CD4-positive, alpha-beta T cell treated with Interleukin-6 at 100 ng/mL for 8 hours (primary cell): ENCODE measurements around the gene LTO1.
"Not testable (repeated sequence)": the region's sequence is repeated elsewhere in the genome, so short reads cannot be mapped to it uniquely, and the experiment has no call there.

Experiments
- DNase-seq: peaks from one replicate; pipeline ENCODE4 v3.0.0-alpha.2; 2020; ENCODE audit warnings: mixed read lengths, low spot score

The LTO1 gene

GRCh38 chr11:69632900-69633299 is 42.3 kb downstream of the LTO1 start:
- no peak for DNase-seq

DNA sequence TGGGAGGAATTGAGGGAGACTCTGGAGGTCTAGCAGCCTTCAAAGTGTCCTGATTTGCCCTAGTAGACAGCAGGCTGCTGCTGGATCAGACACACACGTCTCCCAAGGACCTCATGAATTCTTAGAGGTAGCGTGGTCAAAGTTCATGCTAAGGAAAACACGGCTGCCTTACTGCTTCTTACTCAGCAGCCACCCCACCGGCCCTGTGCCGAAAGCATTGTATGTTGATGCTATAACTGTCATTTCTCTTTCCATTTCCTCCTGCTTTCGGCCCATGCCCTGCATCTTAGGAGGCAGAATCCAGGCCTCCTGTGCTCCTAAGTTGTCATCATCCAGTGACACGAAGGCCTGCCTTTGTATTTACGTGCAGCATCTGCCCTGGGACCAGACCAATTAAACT is 44.7 kb downstream of the LTO1 start:
- DNase-seq = no peak

DNA sequence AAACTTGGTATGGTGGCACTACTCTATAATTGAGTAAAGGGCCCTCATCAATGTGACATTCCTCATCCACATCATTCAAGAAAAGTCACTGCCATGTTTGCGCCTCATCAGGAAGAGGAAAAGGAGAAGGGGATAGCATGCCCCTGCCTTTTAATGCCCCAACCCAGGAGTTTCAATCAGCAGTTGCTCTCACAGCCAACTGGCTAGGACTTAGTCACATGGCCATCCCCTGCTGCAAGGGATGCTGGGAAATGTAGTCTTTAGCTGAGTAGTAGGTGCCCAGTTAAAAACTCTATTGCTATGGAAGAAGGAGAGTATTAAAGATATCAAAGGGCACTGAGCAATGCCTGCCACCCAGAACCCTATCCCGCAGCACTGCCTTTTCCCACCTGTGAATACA is 45.1 kb downstream of the LTO1 start:
- DNase-seq = no peak

DNA sequence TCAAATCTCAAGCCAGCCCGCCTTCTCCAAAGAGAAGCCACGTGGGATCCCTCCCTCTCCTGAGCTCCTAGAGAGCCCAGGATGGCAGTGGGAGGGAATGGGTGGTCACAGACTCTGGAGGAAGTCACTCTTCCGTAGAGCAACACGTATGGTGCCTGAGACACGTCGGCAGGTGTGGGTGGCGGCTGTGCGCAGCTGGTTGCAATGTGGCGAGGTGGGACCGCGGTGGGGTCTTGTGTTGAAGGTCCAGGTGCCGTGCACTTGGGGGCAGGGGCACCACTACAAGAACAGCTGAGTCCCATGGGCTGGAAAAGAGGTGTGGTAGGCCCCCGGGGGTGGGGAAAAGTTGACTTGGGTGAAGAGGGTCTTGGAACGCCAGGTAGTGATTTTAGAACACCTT is 47.6 kb downstream of the LTO1 start:
- no peak for DNase-seq

DNA sequence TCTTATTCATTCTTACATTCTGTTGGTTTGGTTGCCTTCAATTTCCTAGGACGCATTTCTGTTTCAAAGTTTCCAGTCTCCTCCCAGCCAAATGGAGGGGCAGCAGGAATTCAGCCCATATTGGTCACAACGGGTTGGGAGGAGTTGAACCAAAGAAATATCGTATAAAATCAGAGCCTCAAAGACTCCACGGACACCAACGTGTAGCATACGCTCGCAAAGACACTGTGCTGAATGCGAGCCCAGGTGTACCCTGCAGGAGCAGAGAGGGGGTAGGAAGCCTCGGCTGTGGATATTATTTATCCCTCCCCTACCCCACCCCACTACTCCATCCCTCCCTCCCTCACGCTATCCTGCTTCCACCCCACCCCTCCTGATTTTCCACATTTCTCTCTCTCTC is 49.7 kb downstream of the LTO1 start:
- DNase-seq = no peak

GRCh38 chr11:69624293-69624692 is 50.9 kb downstream of the LTO1 start:
- no peak for DNase-seq

DNA sequence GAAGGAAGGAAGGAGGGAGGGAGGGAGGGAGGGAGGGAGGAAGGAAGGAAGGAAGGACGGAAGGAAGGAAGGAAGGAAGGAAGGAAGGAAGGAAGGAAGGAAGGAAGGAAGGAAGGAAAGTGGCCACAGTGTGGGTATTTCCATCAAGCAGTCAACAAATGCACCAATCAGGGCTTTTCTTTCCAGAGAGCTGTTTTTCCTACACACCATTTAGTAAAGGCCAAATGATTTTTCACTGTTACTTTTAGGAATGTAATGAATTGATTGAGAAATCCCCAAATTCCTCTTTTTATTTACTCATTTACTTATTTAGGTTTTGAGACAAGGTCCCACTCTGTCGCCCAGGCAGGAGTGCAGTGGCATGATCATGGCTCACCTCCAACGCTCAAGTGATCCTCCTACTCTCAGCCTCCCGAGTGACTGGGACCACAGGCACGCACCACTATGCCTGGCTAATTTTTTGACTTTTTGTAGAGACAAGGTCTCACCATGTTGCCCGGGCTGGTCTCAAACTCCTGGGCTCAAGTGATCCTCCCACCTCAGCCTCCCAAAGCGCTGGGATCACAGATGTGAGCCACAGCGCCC is 53.0 kb downstream of the LTO1 start:
- DNase-seq = not testable (repeated sequence)

- no peak for DNase-seq
Measured at GRCh38 chr11:69620683-69621290, 54.4 kb downstream of the LTO1 start.

DNA sequence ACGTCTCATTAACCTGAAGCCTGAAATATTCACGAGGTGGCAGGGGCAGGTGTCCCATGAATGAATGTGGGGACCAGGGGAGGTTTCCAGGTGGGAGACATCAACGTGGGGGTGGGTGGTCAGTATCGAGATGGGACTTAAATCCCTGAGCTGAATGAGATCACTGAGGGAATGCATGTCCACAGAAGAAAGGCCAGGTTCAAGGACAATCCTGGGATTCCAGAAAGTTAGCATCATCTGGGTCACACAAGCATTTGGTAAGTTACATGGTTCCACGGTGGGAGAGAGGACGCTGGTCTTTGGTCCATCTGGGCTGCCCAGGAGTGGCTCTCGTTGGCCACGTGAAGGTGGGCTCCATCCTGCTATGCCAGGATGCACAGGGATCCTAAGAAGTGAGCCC is 56.9 kb downstream of the LTO1 start:
- DNase-seq = no peak

DNA sequence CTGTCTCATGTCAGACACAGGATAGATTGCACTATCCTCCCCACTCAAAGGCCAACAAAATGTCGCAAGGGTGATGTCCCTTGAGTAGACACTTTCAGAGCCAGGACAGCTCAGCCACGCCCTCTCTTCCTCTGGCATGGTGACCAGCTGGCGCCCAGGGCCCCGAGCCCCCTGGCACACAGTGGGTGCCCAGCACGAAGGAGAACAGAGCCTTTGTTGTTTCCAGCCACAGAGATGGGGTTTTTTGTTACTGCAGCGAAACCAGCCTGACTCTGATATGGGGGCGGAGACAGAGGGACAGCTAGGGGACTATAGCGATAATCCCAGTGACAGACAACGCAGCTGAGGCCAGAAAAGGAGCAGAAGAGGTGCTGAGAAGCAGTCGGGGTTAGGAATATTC is 57.5 kb downstream of the LTO1 start:
- DNase-seq = no peak

DNA sequence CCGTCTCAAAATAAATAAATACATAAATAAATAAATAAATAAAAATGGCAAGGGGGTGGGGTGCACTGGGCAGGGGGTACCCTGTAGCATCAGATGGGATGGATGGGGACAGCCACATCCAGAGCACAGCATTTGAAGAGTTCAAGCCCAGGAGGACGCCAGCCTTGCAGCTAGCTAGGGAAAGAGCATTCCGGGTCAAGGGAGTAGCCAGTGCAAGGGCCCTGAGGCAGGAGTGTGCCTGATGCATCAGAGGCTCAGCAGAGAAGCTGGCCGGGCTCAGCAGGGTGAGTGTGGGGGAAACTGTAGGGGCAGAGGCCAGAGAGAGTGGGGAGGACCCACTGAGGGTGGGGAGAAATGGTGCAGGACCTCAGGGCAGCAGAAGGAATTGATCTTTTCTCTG is 57.9 kb downstream of the LTO1 start:
- no peak for DNase-seq
